ENCODE data around the gene SLC9A1. TPM values are rescaled to one million over a fixed set of nuclear protein-coding genes. Genes with fewer than 3 reads are reported as not detected.

Gene SLC9A1
- total and polyA plus RNA-seq, 11 donors, result 9.4 to 44.9 (median 20.6) TPM

DNA sequence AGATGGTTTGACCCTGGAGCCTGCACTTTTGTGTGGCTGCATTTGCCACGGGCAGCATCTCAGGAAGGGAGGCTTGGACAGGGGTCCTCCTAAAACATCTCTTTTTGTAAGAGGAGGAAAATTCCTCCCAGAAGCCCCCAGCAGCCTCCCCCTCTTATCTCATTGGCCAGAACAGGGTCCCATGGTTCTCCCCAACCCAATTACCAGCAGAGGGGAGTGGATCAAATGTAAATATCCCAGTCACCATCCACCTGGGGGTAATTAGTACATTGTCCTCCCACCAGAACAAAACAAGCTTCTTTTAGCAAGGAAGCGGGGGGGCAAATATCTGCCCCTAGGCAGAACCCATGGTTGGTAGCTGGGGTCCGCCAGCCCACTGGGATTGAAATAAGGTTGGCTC lies 97.5 kb downstream of the SLC9A1 start:
- 53 to 59% (median 56%) methylated on average over 3 of the region's 3 CpGs for WGBS, 4 donors
- peak overlapping the region in 2 of 12 donors; percentile 9 to 55 for H3K27ac ChIP-seq

GRCh38 chr1:27053977-27054753 lies 100.8 kb downstream of the SLC9A1 start:
- H3K27ac ChIP-seq, result no peak overlapping the region
- ATAC-seq (no peak), DNase-seq (no peak)
- 86 to 89% (median 89%) methylated on average over 6 of the region's 6 CpGs for WGBS, 4 donors
- H3K27me3 ChIP-seq, result no peaks in the 10 kb centered on the region
- H3K9me3 ChIP-seq, result no peaks in the 10 kb centered on the region
- H3K4me1 ChIP-seq, result peaks cover 0 to 7% (median 0%) of the 10 kb centered on the region in 12 donors
- intact Hi-C loops (cut with DNase I), result loop anchor here in 1 of 10 donors (5.0 kb wide), 1 partner anchor 228 kb away; no protein-coding TSS in a partner anchor
- H3K4me3 ChIP-seq, result no peak overlapping the region
- H3K36me3 ChIP-seq, result no peaks in the 10 kb centered on the region
- no peak for TF ChIP-seq CTCF (IDR thresholded peaks at IDR 0.05)
- TF ChIP-seq POLR2A (IDR thresholded peaks at IDR 0.05), result no peak

More for the DNA sequence above, 97.5 kb downstream of the SLC9A1 start:
- Histone ChIP-seq H3K9me3 (no peaks in the 10 kb centered on the region), H3K36me3 (no peaks in the 10 kb centered on the region), H3K27me3 (no peaks in the 10 kb centered on the region), H3K4me1 (peaks cover 0 to 7% (median 0%) of the 10 kb centered on the region in 12 donors), H3K4me3 (no peak overlapping the region)
- no peak for ATAC-seq
- peak in 1 of 5 donors; percentile 35 for DNase-seq
- no peak for TF ChIP-seq CTCF (IDR thresholded peaks at IDR 0.05)
- no peak for TF ChIP-seq POLR2A (IDR thresholded peaks at IDR 0.05)
- intact Hi-C loops (cut with DNase I), result no loop called here

DNA sequence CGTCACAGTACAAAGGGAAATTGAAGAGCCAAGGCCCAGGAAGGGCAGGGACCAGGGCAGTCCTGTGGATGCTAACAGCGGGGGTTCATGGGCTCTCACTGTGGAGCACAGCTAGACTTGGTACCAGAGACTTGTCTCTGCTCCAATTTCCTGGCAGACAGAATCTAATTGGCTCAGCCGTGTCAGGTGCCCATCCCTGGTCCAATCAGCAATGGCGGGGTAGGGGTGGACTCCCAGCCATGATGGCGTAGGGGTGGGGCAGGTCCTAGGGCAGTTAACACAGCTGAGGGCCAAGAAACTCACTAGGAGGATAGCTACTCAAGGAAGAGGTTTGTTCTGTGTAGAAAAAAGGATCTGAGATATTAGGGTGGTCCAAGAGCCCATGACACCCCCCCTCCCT lies 102.4 kb downstream of the SLC9A1 start:
- no peak for DNase-seq
- Histone ChIP-seq H3K4me3 (no peak overlapping the region), H3K27ac (no peak overlapping the region), H3K4me1 (peaks cover 0 to 5% (median 0%) of the 10 kb centered on the region in 12 donors), H3K27me3 (no peaks in the 10 kb centered on the region), H3K9me3 (no peaks in the 10 kb centered on the region), H3K36me3 (no peaks in the 10 kb centered on the region)
- 90 to 95% (median 94%) methylated on average over 5 of the region's 5 CpGs for WGBS, 4 donors
- ATAC-seq, result no peak
- intact Hi-C loops (cut with DNase I), result loop anchor here in 1 of 10 donors (5.0 kb wide), 1 partner anchor 230 kb away; no protein-coding TSS in a partner anchor
- TF ChIP-seq POLR2A (IDR thresholded peaks at IDR 0.05) (no peak), CTCF (IDR thresholded peaks at IDR 0.05) (no peak)

DNA sequence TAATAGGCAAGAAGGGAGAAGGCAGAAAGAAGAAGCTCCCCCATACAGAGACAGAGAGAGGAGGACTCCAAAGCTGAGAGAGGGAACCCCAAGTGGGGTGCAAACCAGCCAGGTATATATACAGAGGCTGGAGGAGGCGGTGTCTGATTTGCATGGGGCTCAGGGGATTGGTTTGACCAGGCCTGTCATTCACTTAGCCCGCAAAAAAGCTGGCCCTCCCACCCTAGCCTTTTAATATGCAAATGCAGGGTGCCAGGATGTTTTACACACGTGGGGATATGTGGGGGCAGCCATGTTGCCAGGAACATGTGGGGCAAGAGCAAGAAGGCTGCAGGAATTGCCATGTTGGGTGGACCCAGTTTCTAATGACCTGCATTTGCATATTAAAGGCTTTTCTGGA lies 105.3 kb downstream of the SLC9A1 start:
- no peaks in the 10 kb centered on the region for H3K36me3 ChIP-seq
- no peaks in the 10 kb centered on the region for H3K9me3 ChIP-seq
- H3K4me1 ChIP-seq, result peaks cover 0 to 20% (median 9%) of the 10 kb centered on the region in 12 donors
- no peaks in the 10 kb centered on the region for H3K27me3 ChIP-seq
- no peak for TF ChIP-seq POLR2A (IDR thresholded peaks at IDR 0.05)
- no peak for TF ChIP-seq CTCF (IDR thresholded peaks at IDR 0.05)
- intact Hi-C loops (cut with DNase I), result loop anchor here in 7 of 10 donors (5.0 to 10.0 kb wide), 6 partner anchors 52 to 345 kb away; partner anchors contain the start of genes GPR3 (in 3 of the 7) and TRNP1 (in 1 of the 7)
- H3K4me3 ChIP-seq, result no peak overlapping the region
- H3K27ac ChIP-seq, result peak overlapping the region in 1 of 12 donors; percentile 26
- ATAC-seq, result no peak
- 63 to 75% (median 68%) methylated on average over 3 of the region's 3 CpGs for WGBS, 4 donors
- DNase-seq, result no peak
